Fibroblast of lung (primary cell): ENCODE measurements around the gene ACTN1.

Source experiments
- EZH2 ChIP-seq: IDR thresholded peaks from 2 replicates; pipeline ENCODE4 v1.5.1; 2012; ENCODE audit warnings: low read length, control low read depth, mild to moderate bottlenecking; ENCODE audit errors: missing control alignments
- TF ChIP-seq, protein P1 (sequence below), 2 donors: IDR thresholded peaks in 1 of 2; conservative IDR thresholded peaks in 1 of 2; 1 replicate in 1 of 2; 2 replicates in 1 of 2; pipeline ENCODE4 v1.5.1; 2011 to 2012; ENCODE audit warnings: low read length in 2 of 2, control low read depth in 1 of 2, inconsistent platforms in 1 of 2, low read depth in 1 of 2, mild to moderate bottlenecking in 1 of 2

DNA sequence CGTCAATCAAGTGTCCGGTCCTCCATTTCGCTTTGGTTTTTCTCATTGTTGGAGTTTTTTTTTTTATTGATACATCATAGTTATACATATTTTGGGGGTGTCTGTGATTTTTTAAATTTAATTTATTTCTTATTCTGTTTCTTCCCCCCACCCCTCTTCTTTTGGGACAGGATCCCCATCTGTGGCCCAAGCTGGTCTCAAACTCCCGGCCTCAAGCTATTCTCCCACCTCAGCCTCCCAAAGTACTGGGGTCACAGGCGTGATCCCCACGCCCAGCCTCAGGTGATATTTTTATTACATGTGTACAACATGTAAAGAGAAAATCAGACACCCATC is 134.9 kb downstream of the ACTN1 start:
- TF ChIP-seq, protein P1, sequence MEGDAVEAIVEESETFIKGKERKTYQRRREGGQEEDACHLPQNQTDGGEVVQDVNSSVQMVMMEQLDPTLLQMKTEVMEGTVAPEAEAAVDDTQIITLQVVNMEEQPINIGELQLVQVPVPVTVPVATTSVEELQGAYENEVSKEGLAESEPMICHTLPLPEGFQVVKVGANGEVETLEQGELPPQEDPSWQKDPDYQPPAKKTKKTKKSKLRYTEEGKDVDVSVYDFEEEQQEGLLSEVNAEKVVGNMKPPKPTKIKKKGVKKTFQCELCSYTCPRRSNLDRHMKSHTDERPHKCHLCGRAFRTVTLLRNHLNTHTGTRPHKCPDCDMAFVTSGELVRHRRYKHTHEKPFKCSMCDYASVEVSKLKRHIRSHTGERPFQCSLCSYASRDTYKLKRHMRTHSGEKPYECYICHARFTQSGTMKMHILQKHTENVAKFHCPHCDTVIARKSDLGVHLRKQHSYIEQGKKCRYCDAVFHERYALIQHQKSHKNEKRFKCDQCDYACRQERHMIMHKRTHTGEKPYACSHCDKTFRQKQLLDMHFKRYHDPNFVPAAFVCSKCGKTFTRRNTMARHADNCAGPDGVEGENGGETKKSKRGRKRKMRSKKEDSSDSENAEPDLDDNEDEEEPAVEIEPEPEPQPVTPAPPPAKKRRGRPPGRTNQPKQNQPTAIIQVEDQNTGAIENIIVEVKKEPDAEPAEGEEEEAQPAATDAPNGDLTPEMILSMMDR (conservative IDR thresholded peaks at IDR 0.05 in 1 of 2, IDR thresholded peaks at IDR 0.05 in 1 of 2; ENCODE audit: low read depth in 1 of 2, low read length in 2 of 2): no peak
- no peak for TF ChIP-seq EZH2
